ENCODE results near the gene MBP. TPM values are rescaled to one million over a fixed set of nuclear protein-coding genes. Genes with fewer than 3 reads are reported as not detected.

The MBP gene
- total RNA-seq, 2 experiments from 2014 or later: 38.9 to 40.4 TPM

GRCh38 chr18:76981396-76981968 is 151.1 kb downstream of the MBP start:
- CTCF ChIA-PET: interaction anchor here (1.0 to 8.5 kb wide), 4 partner anchors 19 to 179 kb away, joined by 3 to 119 read pairs (median 15); no protein-coding TSS in a partner anchor
- Mint-ChIP-seq H3K4me3 (no peak overlapping the region), H3K27ac (no peak overlapping the region), H3K4me1 (ENCODE audit: low read depth) (peaks cover 4% of the 10 kb centered on the region), H3K9me3 (no peaks in the 10 kb centered on the region), H3K27me3 (no peaks in the 10 kb centered on the region), H3K36me3 (no peaks in the 10 kb centered on the region)
- intact Hi-C loops (cut with micrococcal nuclease): no loop called here
- no peak for DNase-seq
- POLR2A ChIA-PET: no interaction called here

- ChIA-PET CTCF (interaction anchor here (1.0 to 8.5 kb wide), 3 partner anchors 59 to 178 kb away, joined by 3 to 119 read pairs (median 3); no protein-coding TSS in a partner anchor), POLR2A (no interaction called here)
- H3K9me3 Mint-ChIP-seq: no peaks in the 10 kb centered on the region
- H3K4me3 Mint-ChIP-seq: no peak overlapping the region
- peaks cover 4% of the 10 kb centered on the region for H3K4me1 Mint-ChIP-seq (ENCODE audit: low read depth)
- H3K27ac Mint-ChIP-seq: no peak overlapping the region
- intact Hi-C loops (cut with micrococcal nuclease): no loop called here
- DNase-seq: no peak
- H3K36me3 Mint-ChIP-seq: no peaks in the 10 kb centered on the region
- no peaks in the 10 kb centered on the region for H3K27me3 Mint-ChIP-seq
These were observed 151.8 kb downstream of the MBP start for GRCh38 chr18:76980663-76981395.

DNA sequence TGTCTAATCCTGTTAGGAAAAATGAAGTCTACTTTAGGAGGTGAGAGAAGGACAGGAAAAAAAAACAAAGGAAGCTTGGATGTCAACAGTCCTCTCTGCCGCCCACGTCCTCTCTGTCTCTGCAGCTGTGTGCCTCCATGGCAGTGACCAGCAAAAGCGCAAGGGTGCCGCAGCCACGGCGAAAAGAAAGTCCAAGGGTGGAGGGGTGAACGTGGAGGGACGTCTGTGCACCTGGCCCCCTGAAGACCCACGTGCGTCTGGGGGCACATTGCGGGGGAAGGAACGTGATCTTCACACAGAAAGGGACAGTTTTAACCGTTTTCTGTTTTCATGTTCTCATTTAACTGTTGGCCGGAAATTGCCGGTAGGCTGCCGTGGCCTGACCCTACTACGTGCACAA is 152.7 kb downstream of the MBP start:
- no peaks in the 10 kb centered on the region for H3K36me3 Mint-ChIP-seq
- no peak for DNase-seq
- no peaks in the 10 kb centered on the region for H3K27me3 Mint-ChIP-seq
- no peak overlapping the region for H3K27ac Mint-ChIP-seq
- H3K4me3 Mint-ChIP-seq: no peak overlapping the region
- CTCF ChIA-PET: interaction anchor here (0.7 to 8.5 kb wide), 2 partner anchors 29 to 177 kb away, joined by 3 to 119 read pairs; no protein-coding TSS in a partner anchor
- no peaks in the 10 kb centered on the region for H3K9me3 Mint-ChIP-seq
- POLR2A ChIA-PET: no interaction called here
- H3K4me1 Mint-ChIP-seq (ENCODE audit: low read depth): peaks cover 4% of the 10 kb centered on the region
- intact Hi-C loops (cut with micrococcal nuclease): no loop called here

DNA sequence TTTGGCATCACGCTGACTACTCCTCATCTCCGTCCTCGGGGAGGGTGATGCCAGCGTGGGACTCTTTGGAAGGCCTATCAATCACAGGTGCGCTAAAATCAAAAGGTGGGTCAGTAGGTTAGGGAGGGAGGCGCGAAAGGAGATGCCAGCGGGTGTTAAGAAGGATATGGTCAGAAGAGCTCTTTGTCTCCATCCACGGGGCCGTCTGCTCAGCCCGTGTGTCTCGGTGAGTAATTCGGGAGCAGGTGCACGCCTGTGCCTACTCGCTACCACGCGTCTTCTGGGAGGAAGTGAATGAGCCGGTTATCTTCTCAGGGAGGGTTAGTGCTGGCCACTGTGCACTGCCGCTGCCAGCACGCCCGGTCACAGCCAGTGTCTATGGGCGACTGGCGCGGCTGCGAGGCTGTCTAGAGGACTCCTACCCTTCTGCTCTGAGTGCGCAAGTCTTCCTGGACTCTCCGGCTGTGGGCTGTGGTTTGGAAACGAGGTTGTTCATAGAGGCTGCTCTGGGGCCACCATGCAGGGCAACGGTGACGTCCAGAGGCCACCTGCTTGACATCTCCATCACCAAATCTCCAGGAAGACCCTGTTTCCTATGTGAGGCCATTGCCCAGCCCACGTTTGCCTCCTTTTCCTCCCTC is 153.4 kb downstream of the MBP start:
- H3K4me3 Mint-ChIP-seq: no peak overlapping the region
- intact Hi-C loops (cut with micrococcal nuclease): no loop called here
- no peaks in the 10 kb centered on the region for H3K27me3 Mint-ChIP-seq
- H3K9me3 Mint-ChIP-seq: no peaks in the 10 kb centered on the region
- peaks cover 4% of the 10 kb centered on the region for H3K4me1 Mint-ChIP-seq (ENCODE audit: low read depth)
- CTCF ChIA-PET: interaction anchor here (0.7 to 8.5 kb wide), 2 partner anchors 28 to 177 kb away, joined by 3 to 119 read pairs; no protein-coding TSS in a partner anchor
- H3K27ac Mint-ChIP-seq: no peak overlapping the region
- H3K36me3 Mint-ChIP-seq: peaks cover 2% of the 10 kb centered on the region
- DNase-seq: no peak
- POLR2A ChIA-PET: no interaction called here

GRCh38 chr18:76978616-76979015 is 154.0 kb downstream of the MBP start:
- Mint-ChIP-seq H3K4me1 (ENCODE audit: low read depth) (peaks cover 4% of the 10 kb centered on the region), H3K9me3 (no peaks in the 10 kb centered on the region), H3K27me3 (no peaks in the 10 kb centered on the region), H3K36me3 (peaks cover 2% of the 10 kb centered on the region), H3K27ac (no peak overlapping the region), H3K4me3 (no peak overlapping the region)
- peak; percentile 4 for DNase-seq
- intact Hi-C loops (cut with micrococcal nuclease): no loop called here
- POLR2A ChIA-PET: no interaction called here
- CTCF ChIA-PET: interaction anchor here (0.8 kb wide), 1 partner anchor 175 kb away, joined by 4 read pairs; no protein-coding TSS in a partner anchor

GRCh38 chr18:76977684-76978232 is 154.8 kb downstream of the MBP start:
- H3K27me3 Mint-ChIP-seq: no peaks in the 10 kb centered on the region
- POLR2A ChIA-PET: no interaction called here
- H3K9me3 Mint-ChIP-seq: no peaks in the 10 kb centered on the region
- H3K27ac Mint-ChIP-seq: no peak overlapping the region
- DNase-seq: no peak
- intact Hi-C loops (cut with micrococcal nuclease): no loop called here
- CTCF ChIA-PET: interaction anchor here (0.8 to 1.1 kb wide), 3 partner anchors 22 to 175 kb away, joined by 3 to 4 read pairs (median 4); no protein-coding TSS in a partner anchor
- H3K4me1 Mint-ChIP-seq (ENCODE audit: low read depth): no peaks in the 10 kb centered on the region
- H3K4me3 Mint-ChIP-seq: no peak overlapping the region
- peaks cover 2% of the 10 kb centered on the region for H3K36me3 Mint-ChIP-seq

- Mint-ChIP-seq H3K4me1 (ENCODE audit: low read depth) (no peaks in the 10 kb centered on the region), H3K36me3 (peaks cover 2% of the 10 kb centered on the region), H3K9me3 (no peaks in the 10 kb centered on the region), H3K27me3 (no peaks in the 10 kb centered on the region), H3K4me3 (no peak overlapping the region), H3K27ac (no peak overlapping the region)
- CTCF ChIA-PET: interaction anchor here (0.8 to 1.1 kb wide), 2 partner anchors 23 to 74 kb away, joined by 3 to 4 read pairs; no protein-coding TSS in a partner anchor
- intact Hi-C loops (cut with micrococcal nuclease): no loop called here
- POLR2A ChIA-PET: no interaction called here
- DNase-seq: no peak
These were observed 155.4 kb downstream of the MBP start for GRCh38 chr18:76977108-76977621.

DNA sequence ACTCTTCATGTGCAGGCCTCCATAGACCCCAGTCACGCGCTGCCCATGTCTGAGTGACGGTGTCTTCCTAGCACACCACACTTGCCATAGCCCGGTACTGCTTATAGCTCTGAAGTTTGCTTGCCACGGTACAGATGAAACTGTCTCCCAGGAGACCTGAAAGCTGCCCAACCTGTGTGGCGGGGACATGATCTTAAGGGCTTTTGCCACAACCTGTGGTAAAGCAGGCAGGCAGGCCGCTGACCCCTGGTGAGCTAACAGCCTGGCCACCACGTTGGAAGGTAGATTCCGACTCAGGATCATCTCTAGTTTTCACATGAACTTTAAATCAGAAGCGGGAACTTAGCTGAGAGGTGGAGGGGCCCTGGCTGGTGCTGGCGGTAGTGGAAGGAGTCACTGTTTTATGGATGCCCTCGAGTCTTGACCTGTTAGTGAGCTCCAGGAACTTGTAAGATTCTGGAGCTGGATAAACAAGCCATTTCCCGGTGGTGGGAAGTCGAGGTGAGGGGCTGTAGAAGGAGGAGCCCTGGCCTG is 156.9 kb downstream of the MBP start:
- H3K27ac Mint-ChIP-seq: no peak overlapping the region
- ChIA-PET CTCF (no interaction called here), POLR2A (no interaction called here)
- no peaks in the 10 kb centered on the region for H3K9me3 Mint-ChIP-seq
- H3K27me3 Mint-ChIP-seq: no peaks in the 10 kb centered on the region
- H3K36me3 Mint-ChIP-seq: peaks cover 2% of the 10 kb centered on the region
- H3K4me3 Mint-ChIP-seq: no peak overlapping the region
- DNase-seq: no peak
- peaks cover 2% of the 10 kb centered on the region for H3K4me1 Mint-ChIP-seq (ENCODE audit: low read depth)
- intact Hi-C loops (cut with micrococcal nuclease): no loop called here

GRCh38 chr18:76974386-76974785 is 158.2 kb downstream of the MBP start:
- H3K4me3 Mint-ChIP-seq: no peak overlapping the region
- H3K27ac Mint-ChIP-seq: no peak overlapping the region
- ChIA-PET POLR2A (no interaction called here), CTCF (interaction anchor here (1.0 kb wide), 1 partner anchor 9 kb away, joined by 3 read pairs; no protein-coding TSS in a partner anchor)
- peaks cover 2% of the 10 kb centered on the region for H3K4me1 Mint-ChIP-seq (ENCODE audit: low read depth)
- no peak for DNase-seq
- no peaks in the 10 kb centered on the region for H3K27me3 Mint-ChIP-seq
- intact Hi-C loops (cut with micrococcal nuclease): no loop called here
- H3K9me3 Mint-ChIP-seq: no peaks in the 10 kb centered on the region
- peaks cover 2% of the 10 kb centered on the region for H3K36me3 Mint-ChIP-seq

GRCh38 chr18:76973520-76974266 is 158.9 kb downstream of the MBP start:
- intact Hi-C loops (cut with micrococcal nuclease): no loop called here
- Mint-ChIP-seq H3K4me1 (ENCODE audit: low read depth) (peaks cover 2% of the 10 kb centered on the region), H3K4me3 (no peak overlapping the region), H3K27ac (no peak overlapping the region), H3K9me3 (no peaks in the 10 kb centered on the region), H3K27me3 (no peaks in the 10 kb centered on the region), H3K36me3 (peaks cover 2% of the 10 kb centered on the region)
- no peak for DNase-seq
- ChIA-PET POLR2A (no interaction called here), CTCF (interaction anchor here (1.0 kb wide), 1 partner anchor 10 kb away, joined by 3 read pairs; no protein-coding TSS in a partner anchor)

DNA sequence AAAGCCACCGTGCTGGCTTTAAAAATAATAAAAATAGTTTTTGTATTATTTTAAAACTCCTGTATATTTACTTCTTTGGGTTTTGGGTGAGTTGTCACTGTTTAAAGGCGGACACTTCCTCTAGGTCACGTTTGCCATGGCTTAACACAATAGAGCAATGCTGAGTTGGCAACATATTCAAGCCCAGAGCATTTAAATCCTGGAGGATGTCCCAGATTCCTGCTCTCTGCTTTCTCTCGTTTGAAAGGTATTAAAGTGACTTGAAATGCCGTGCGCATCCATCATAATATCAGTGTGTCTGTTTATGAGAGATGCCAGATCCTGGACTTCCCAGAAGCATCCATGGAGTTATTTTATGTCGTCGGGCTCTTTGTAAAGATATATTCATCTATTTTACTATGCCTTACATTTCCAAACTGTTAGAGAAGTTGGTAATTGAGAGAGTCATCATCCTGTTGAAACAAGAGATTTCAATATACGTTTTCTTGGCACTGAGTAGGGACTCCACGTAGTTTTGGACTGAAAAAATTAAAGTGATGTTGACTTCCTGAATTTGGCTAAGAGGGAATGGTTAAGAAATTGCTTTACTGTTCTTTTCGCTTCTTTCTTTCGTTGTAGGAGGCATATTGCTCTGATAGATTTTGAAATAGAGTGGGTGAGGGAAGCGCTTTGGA is 159.6 kb downstream of the MBP start:
- POLR2A ChIA-PET: no interaction called here
- CTCF ChIA-PET: no interaction called here
- no peak overlapping the region for H3K27ac Mint-ChIP-seq

More for the DNA sequence above, 159.6 kb downstream of the MBP start:
- H3K4me3 Mint-ChIP-seq: no peak overlapping the region
- H3K9me3 Mint-ChIP-seq: no peaks in the 10 kb centered on the region
- no peak for DNase-seq
- H3K36me3 Mint-ChIP-seq: peaks cover 2% of the 10 kb centered on the region
- intact Hi-C loops (cut with micrococcal nuclease): no loop called here
- H3K4me1 Mint-ChIP-seq (ENCODE audit: low read depth): peaks cover 2% of the 10 kb centered on the region
- H3K27me3 Mint-ChIP-seq: no peaks in the 10 kb centered on the region

All from activated CD4-positive, alpha-beta memory T cell treated with anti-CD3 and anti-CD28 coated beads for 36 hours (primary cell).